CD4-positive, alpha-beta T cell treated with Interleukin-10 for 1 hour (primary cell): ENCODE results near the gene VAC14.
"Not testable (repeated sequence)": the region's sequence is repeated elsewhere in the genome, so short reads cannot be mapped to it uniquely, and the experiment has no call there.

ENCODE experiments used
- DNase-seq: peaks from one replicate; pipeline ENCODE4 v3.0.0-alpha.2; 2020

Gene VAC14

DNA sequence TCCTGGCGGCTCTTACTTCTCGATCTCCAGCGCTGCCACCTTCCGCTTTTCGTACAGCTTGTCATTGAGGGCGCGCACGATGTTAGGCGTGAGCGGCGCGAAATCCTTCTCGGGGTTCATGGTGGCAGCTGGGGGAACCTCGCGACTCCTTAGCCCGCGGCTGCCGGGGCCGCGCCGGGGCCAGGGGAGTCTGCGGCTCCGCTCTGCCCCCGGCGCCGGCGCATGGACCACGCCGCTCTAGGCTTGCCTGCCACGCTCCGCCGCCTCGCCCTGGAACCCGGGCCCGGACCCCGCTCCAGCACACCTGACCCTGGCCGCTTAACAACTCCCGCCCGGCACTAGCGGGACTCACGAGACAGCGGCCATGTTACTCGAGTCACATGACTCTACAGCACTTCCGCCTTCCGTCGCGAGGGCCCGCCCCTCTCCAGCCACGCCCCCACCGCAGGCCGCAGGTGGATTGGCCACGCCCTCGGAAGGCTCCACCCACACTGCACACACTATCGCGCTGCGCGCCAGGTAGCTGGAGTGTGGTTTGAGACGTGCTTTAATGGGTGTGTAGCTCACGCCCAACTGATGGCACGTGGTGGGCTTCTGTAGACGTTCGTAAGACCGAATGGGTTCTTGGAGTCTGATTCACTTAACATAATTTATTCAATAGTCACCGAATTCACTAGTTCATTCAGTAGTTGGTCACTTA, at the start of gene VAC14:
Gene VAC14, minus strand, starts transcription at position 378 of the 700 bp plus-strand sequence. Its CDS starts 258 bp downstream, at position 120.
- DNase-seq: peak; percentile 97

GRCh38 chr16:70823498-70824118, 22.6 kb upstream of the VAC14 start:
- DNase-seq: not testable (repeated sequence)

GRCh38 chr16:70822734-70823133, 21.8 kb upstream of the VAC14 start:
- not testable (repeated sequence) for DNase-seq

DNA sequence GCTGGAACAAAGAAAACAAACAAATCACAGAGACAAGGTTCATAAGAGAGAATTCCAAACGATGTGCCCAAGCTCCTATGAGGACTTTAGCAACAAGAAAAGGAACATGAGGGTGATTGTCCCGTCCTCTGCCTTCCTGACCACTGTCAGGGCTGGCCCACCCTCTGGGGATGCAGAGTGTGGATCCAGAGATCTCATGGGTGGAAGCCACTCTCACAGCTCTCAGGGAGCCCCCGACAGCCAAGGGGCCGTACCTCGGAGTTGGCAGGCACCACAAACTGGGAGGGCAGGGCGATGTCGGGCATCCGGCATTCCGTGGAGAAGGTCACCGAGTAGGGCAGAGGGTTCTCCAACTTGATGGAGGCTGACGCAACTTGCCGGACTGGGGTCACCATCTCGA, 17.1 kb upstream of the VAC14 start:
- DNase-seq: not testable (repeated sequence)

GRCh38 chr16:70809392-70810060, 8.6 kb upstream of the VAC14 start:
- no peak for DNase-seq

DNA sequence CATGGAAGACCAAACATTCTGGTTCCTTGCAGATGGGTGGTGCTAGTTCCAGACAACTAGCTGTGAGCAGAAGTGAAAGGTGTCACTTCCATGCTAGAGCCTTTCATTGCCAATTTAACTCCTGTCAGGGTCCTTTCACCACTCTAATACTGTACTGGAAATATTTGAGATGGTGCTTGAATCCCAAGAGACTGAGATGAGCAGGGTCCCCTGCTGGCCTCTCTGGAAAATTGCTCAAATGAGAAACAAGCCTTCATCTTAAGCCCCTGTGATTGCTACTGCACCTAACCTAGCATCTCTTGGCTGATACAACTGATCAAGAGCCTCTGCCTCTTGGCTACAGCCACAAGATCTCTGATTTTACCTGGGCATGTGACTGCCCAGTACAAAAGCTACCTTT, 7.4 kb upstream of the VAC14 start:
- DNase-seq: no peak

DNA sequence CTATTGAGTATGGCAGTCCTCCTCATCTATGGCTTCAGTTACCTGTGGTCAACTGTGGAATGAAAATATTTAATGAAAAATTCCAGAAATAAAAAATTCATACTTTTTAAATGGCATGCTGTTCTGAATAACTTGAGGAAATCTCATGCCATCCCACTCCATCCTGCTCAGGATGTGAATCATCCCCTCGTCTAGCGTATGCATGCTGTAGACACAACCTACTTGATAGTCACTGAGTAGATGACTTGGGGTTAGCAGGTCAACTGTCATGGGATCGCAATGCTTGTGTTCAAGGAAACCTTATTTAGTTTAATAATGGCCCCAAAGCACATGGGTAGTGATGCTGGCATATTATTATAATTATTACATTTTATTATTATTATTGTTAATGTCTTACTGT, 4.8 kb upstream of the VAC14 start:
- no peak for DNase-seq

GRCh38 chr16:70805380-70805779, 4.4 kb upstream of the VAC14 start:
- DNase-seq: no peak

GRCh38 chr16:70804734-70805169, 3.8 kb upstream of the VAC14 start:
- DNase-seq: no peak

DNA sequence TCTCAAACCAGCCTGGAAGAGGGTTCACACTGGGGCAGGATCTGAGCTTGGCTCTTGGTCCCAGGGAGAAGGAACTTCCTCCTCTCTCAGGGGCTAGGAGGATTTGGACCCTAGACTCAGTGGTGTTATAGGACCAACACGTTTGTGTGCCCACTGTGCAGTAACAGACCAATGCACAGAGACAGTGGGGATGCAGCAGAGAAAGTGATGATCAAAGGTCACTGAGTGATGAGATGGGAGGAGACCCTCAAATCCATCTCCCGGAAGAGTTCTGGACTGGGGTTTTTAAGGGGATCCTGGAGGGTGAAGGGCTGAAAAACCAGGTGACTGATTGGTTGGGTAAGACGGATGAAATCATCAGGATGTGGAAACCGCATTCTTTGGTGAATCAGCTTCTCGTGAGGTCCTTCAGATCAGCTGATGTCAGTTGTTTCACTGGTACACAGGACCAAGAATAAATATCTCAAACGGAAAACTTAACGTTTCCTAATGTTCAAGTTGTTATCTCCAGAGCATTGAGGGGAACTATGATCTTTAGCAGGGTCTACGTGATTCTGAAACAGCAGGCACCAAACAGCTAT, 3.3 kb upstream of the VAC14 start:
- no peak for DNase-seq

DNA sequence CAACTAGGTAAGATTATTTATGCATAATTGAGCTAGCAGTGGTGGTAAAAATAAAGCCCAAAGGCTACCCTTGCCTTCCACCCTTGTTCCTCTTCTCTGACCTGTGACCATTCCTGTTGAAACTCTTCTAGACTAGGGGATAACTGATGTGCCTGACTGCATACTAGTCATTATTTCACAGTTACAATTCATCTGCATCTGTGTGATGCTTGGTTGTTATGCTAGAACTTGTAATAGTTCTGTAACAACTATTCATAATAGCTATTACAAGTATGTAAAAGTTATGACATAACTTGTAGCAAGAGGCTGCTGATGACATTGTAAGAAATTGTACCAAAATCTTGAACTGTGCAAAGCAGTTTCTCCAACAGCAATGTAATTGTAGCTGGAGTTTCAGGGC, 2.4 kb upstream of the VAC14 start:
- no peak for DNase-seq

DNA sequence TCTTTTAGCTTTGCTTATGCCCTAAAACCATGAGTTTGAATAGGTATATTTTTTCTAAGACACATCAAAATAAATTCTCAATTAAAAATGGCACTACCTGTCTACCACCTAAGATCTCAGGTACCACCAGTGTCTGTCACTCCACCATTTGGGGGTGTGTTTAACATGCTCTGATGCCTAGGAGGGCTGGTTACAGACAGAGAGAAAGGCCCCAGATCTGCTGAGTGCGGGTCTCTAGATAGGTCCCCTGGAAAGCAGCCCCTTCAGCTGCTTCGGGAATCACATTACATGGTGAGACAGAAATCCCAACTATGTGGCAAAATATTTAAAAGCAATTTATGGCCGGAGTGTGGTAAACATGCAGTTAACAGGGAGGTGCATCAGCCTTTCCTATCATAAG, 653 bp upstream of the VAC14 start:
- no peak for DNase-seq

GRCh38 chr16:70800311-70800710, 647 bp downstream of the VAC14 start:
- no peak for DNase-seq

GRCh38 chr16:70796301-70796700, 4.7 kb downstream of the VAC14 start:
- no peak for DNase-seq

- no peak for DNase-seq
Measured at GRCh38 chr16:70795296-70795912, 5.6 kb downstream of the VAC14 start.

GRCh38 chr16:70793851-70794502, 7.0 kb downstream of the VAC14 start:
- DNase-seq: no peak

DNA sequence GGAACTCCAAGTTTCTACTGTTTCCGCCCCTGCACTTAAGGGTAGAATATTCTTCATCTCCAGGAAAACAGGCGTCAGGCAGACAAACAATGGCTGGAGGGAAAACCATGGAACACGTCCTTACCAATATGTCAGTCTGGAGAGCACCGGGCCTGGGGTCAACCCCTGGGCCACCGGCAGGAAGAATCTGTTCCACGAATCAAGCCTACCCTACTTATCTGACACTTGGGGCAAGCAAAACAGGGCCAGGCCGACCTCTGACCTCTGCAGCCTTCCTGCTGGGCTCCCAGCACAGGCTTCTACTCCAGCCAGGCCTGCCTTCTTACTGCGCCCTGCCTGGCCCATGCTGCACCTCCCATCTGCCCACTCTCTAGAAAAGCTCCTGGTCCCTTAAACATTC, 10.1 kb downstream of the VAC14 start:
- no peak for DNase-seq

DNA sequence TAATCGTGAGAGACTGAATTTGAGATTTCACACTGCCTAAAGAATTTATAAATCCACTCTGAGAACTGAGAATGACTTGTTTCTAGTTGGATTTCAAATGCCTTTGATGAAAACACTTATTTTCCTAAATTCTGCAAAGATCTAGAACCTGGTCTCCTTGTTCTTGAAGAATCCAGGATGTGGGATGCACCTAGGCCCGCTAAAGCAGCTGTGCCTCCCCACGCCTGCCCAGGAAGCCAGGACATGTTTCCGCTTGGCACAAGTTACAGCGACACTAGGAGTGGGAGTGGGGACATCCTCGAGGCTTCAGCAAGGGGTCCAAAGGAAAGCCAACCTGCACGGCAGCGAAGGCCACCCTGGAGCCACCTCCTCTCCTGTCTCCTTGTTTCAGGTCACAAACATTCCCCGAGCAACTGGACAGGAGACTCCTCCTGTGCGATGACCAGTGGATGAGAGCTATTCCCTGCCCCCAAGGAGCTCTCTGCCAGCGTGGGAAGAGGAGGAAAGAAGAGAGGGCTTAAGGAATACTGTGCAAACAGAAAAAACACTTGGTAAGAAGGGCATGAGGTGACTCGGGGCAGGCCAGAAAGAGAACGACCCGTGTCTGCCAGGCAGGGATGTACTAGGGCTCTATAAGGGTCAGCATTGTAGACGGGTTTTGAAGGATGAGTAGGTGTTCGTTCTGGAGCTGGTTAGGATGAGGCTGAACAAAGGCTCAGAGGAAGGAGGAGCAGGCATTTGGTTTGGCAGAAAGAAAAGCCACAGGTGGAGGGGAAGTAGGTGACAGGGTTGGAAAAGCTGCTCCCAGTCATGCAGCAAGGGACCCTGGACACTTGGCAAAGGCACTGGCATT, 11.1 kb downstream of the VAC14 start:
- DNase-seq: no peak

- no peak for DNase-seq
Measured at GRCh38 chr16:70788668-70789594, 12.0 kb downstream of the VAC14 start.

DNA sequence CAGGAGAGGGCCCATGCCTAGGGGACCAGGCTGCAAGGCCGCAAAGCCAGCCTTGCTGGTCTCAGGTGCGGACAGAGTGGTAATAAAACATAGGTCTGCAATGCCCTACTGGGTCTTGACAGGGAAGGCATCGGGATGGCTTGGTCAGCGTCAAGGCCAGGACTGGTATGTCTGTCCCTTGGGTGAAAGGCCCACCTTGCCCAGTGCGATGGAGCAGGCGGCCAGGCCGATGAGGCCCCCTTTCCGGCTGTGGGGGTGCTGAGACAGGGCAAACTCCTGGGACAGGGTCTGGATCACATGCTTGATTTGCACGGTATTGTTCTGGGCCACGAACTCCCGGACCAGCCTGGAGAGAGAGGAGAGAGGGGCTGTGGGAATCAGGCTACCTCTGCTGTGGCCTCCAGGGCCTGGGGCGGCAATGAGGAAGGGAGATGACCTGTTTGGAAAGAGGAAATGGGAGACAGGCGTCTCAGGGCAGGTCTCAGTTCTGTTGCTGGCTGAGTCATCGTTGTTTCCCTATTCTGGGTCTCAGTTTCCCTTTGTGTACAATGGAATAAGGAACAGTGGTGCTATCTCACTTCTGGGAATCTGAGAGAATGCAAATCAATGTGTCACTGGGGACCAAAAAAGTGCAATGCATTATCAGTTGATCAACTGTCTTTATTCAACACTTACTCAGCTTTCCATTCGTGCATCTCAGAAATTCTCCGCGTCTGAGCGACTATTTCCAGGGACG, 14.8 kb downstream of the VAC14 start:
- DNase-seq: no peak
